K562 (cell line): Measurements from ENCODE around the gene MAP1LC3B2. TPM values are rescaled to one million over a fixed set of nuclear protein-coding genes. Genes with fewer than 3 reads are reported as not detected.
A peak's percentile ranks its signal among the peaks of the same experiment; 100 is the strongest.

Experiments
- BACH1 ChIP-seq: fragments of 200-800 bp; sonication (Bioruptor generic); IDR thresholded peaks from 2 replicates; pipeline ENCODE4 v1.6.1; 2016; ENCODE audit warnings: missing genetic modification characterization, missing compliant biosample characterization
- CREB1 ChIP-seq, 2 experiments: sonication (generic) in 1 of 2; formaldehyde crosslinking in 1 of 2; IDR thresholded peaks; 2 replicates each; pipeline versions ENCODE4 v1.6.1 to v1.8.0; 2012 to 2022; ENCODE audit warnings: inconsistent platforms in 1 of 2, mild to moderate bottlenecking in 1 of 2, missing genetic modification reagents in 1 of 2, moderate library complexity in 1 of 2
- ERF ChIP-seq: fragments of 450-650 bp; formaldehyde crosslinking; IDR thresholded peaks from 2 replicates; pipeline ENCODE4 v1.4.0; 2020; ENCODE audit warnings: mild to moderate bottlenecking, mixed read lengths
- HINFP ChIP-seq: fragments of 450-650 bp; conservative IDR thresholded peaks from 2 replicates; pipeline ENCODE4 v1.6.1; 2016; ENCODE audit warnings: missing genetic modification characterization, low read depth, mild to moderate bottlenecking, control low read depth, missing compliant biosample characterization
- NCOA2 ChIP-seq, 2 experiments: fragments of 450-650 bp; IDR thresholded peaks; 2 replicates each; pipeline ENCODE4 v1.6.1; 2018; ENCODE audit warnings: mild to moderate bottlenecking in 2 of 2, moderate library complexity in 1 of 2; ENCODE audit not compliant: partially characterized antibody in 2 of 2
- RREB1 ChIP-seq: fragments of 250-450 bp; sonication (Bioruptor Pico); IDR thresholded peaks from 2 replicates; pipeline ENCODE4 v1.4.0; 2020
- THRA ChIP-seq: fragments of 450-650 bp; IDR thresholded peaks from 2 replicates; pipeline ENCODE4 v1.6.1; 2017; ENCODE audit warnings: mild to moderate bottlenecking, moderate library complexity
- ZBTB2 ChIP-seq: fragments of 450-650 bp; IDR thresholded peaks from 2 replicates; pipeline ENCODE4 v1.6.1; 2016; ENCODE audit warnings: antibody characterized with exemption
- ZEB2 ChIP-seq: fragments of 450-650 bp; IDR thresholded peaks from 2 replicates; pipeline ENCODE4 v1.6.1; 2016
- ZNF224 ChIP-seq: sonication (generic); formaldehyde crosslinking; IDR thresholded peaks from 2 replicates; pipeline ENCODE4 v1.8.0; 2022; ENCODE audit warnings: mild to moderate bottlenecking, missing genetic modification reagents
- ZNF277 ChIP-seq: fragments of 250-450 bp; sonication (Bioruptor Pico); IDR thresholded peaks from 2 replicates; pipeline ENCODE4 v1.8.0; 2022; ENCODE audit warnings: inconsistent platforms, mild to moderate bottlenecking, moderate library complexity, borderline replicate concordance
- ZNF79 ChIP-seq: fragments of 250-450 bp; sonication (Bioruptor Pico); IDR thresholded peaks from 2 replicates; pipeline ENCODE4 v1.4.0; 2020; ENCODE audit warnings: low read depth, mild to moderate bottlenecking, moderate library complexity
- polyA plus RNA-seq, 8 experiments: library from polyadenylated mRNA; depleted of rRNA in 4 of 8; stranded (reverse) in 5 of 8; unstranded in 3 of 8; fragments of >200 nt; fragmentation: Nextera tagmentation in 2 of 8; fragmentation: Illumina TruSeq in 1 of 8; extraction: Ambion mirVana in 2 of 8; extraction: Trizol in 1 of 8; gene quantifications; 2 replicates each; pipeline versions ENCODE4 v1.2.1 to v1.2.3, GENCODE V29; 2011 to 2014; ENCODE audit warnings: inconsistent platforms in 1 of 8, missing spikeins in 1 of 8
- total RNA-seq, 7 experiments: library from RNA; depleted of rRNA in 6 of 7; stranded (reverse); fragments of >200 nt in 6 of 7; fragmentation: Illumina TruSeq in 2 of 7; extraction: Trizol in 2 of 7; gene quantifications; 2 replicates each; pipeline versions ENCODE4 v1.2.1 to v1.2.3, GENCODE V29; 2011 to 2021; ENCODE audit warnings: low replicate concordance in 1 of 7

The MAP1LC3B2 gene
- total and polyA plus RNA-seq, 9 of the 15 experiments (the other 6 are each of a cell fraction or from before 2014, with no cell fraction given) = 0.53 to 2.8 (median 0.76) TPM; not detected in 2

GRCh38 chr12:116598311-116599284, 39.4 kb downstream of the MAP1LC3B2 start (continued):
- TF ChIP-seq RREB1 (CRISPR knock-in tag) (0 out of 2 replicates have a peak, but pooled peaks have one; percentile 18), ZBTB2 (0 out of 2 replicates have a peak, but pooled peaks have one; percentile 41), ERF (CRISPR knock-in tag) (0 out of 2 replicates have a peak, but pooled peaks have one; percentile 8), ZEB2 (no peak), CREB1 (IDR thresholded peaks at IDR 0.05) (no peak), CREB1 (CRISPR knock-in tag; IDR thresholded peaks at IDR 0.05) (no peak), ZNF224 (CRISPR knock-in tag) (no peak), THRA (no peak), NCOA2 (IDR thresholded peaks at IDR 0.05; ENCODE audit: partially characterized antibody in 2 of 2) (no peak), ZNF79 (CRISPR knock-in tag) (no peak), HINFP (tag) (0 out of 2 replicates have a peak, but pooled peaks have one; percentile 15), ZNF277 (CRISPR knock-in tag) (no peak), BACH1 (tag) (peak; percentile 81)
